ENCODE data around the gene ZHX3.

Gene ZHX3, protein sequence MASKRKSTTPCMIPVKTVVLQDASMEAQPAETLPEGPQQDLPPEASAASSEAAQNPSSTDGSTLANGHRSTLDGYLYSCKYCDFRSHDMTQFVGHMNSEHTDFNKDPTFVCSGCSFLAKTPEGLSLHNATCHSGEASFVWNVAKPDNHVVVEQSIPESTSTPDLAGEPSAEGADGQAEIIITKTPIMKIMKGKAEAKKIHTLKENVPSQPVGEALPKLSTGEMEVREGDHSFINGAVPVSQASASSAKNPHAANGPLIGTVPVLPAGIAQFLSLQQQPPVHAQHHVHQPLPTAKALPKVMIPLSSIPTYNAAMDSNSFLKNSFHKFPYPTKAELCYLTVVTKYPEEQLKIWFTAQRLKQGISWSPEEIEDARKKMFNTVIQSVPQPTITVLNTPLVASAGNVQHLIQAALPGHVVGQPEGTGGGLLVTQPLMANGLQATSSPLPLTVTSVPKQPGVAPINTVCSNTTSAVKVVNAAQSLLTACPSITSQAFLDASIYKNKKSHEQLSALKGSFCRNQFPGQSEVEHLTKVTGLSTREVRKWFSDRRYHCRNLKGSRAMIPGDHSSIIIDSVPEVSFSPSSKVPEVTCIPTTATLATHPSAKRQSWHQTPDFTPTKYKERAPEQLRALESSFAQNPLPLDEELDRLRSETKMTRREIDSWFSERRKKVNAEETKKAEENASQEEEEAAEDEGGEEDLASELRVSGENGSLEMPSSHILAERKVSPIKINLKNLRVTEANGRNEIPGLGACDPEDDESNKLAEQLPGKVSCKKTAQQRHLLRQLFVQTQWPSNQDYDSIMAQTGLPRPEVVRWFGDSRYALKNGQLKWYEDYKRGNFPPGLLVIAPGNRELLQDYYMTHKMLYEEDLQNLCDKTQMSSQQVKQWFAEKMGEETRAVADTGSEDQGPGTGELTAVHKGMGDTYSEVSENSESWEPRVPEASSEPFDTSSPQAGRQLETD

DNA sequence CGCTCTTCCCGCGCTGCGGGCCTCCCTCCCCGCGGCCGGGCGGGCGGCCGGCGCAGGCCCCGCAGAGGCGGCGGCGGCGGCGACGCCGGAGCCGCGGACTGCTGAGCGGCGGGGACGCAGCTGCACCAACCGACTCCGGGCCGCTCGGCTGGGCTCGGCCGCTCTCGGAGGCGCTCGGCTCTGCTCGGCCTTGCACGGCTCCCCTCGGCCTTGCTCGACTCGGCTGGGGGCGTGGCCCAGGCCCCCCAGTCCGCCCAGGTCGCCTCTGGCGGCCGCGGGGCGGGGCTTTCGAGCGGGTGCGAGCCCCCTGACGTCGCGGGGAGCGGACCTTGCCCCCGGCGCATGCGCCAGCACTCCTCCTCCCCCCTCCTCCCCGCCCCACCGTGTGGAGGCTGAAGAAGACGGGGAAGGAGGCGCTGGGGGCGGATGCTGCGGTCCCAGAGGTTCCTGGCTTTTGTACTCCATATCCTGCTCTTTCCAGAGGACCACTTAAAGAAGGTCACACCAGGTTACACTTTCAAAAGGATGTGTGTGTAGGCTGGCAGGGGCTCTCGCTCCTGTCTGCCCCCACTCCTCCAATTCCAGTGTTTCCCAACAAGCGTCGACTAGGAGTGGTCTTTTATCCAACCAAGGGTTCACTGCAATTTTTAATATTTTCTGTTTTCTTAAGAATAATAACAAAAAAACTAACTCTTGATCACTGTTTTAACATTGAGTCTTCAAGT is at the start of gene ZHX3:
Gene ZHX3, minus strand, starts transcription at position 186 of the 725 bp plus-strand sequence. CDS start 112,815 bp downstream, outside the sequence.
- no peak for FAIRE-seq

DNA sequence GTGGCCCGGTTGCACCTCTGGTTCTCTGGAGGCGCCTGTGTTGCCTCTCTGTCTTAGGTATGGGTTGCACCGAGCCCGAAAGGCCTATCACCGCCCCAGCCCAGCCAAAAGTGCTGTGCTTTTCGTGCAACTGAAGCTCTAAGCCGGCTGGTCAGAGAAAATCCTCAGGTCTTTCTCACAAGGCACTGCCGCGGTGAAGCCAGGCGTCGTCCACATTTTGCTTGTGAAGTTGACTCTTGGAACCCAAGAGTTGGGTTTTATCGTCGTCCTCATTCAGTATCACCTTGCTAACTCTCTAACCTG is 49.8 kb upstream of the ZHX3 start:
- no peak for FAIRE-seq

DNA sequence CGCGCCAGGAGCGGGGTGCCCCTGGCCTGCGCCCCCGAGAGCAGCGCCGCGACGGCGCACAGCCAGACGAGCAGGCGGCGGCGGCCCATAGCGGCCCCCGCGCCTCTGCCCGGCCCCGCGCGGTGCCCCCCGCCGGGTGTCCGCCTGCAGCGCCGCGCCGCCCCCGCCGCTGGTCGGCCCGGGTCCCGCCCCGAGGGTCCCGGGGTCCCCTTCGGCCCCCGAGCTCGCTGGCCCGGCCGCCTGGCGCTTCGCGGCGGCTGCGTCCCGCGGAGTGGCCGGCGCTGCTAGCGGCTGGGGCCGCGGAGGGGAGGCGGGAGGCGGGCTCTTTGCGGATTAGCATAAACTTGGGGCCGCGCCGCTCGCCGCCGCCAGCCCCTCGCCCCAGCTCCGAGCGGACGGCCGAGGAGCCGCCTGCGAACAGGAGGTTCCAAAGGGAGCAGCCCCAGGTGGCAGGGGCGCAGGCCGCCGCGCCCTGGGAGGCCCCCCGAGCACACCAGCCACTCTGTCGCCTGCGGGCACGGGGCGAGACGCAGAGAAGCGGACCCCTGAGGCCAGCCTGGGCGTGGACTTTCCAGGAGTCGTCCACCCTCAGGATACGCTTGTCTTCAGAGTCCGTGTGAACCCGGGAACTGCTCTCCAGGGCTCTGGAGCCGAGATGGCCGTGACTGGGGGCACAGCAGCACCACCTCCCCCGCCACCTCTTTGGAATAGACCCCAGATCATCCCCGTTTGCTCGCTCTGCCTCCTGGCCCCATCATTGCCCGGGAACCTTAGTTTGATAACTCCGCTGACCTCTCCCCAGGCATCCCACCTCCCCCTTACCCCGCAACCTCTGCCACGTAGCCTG is 49.2 kb upstream of the ZHX3 start, which contains the start of gene EMILIN3:
Gene EMILIN3, minus strand, starts transcription at position 273 of the 847 bp plus-strand sequence. Its CDS starts 184 bp downstream, at position 89.
- no peak for FAIRE-seq

DNA sequence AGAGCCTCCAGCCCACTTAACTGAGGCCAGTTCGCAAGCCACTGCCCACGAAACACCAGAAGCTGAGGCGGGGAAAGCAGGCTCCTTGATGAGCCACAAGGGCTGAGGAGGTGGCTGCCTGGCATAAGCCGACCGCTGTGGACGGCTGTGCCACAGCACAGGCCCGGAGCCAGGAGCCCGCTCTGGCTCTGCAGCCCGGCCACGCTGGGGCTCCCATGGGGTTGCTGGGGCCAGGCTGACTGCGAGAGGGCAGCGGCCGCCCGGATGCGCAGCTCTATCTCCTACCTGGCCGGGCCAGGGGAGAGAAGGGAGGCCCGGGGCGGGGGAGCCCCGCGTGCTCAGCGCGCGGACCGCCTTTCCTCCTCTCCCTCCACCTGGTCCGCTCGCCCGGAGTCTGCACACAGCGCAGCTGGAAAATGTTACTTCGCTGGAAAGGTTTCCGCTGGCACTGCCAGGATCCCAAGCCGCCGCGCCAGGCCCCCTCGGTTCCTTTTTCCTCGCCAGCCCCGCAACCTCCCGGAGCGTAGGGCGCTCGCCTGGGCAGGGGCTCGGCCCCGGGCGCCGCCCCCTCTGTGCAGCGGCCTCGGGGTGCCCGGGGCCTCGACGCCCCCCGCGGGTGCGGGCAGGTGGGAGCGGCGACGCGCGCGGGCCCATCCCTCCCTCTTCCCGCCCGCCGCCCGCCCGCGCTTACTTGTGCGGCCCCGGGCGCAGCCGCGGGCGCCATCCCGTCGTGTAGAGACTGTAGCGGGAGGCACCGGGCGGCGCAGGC is 48.4 kb upstream of the ZHX3 start:
- FAIRE-seq = no peak

DNA sequence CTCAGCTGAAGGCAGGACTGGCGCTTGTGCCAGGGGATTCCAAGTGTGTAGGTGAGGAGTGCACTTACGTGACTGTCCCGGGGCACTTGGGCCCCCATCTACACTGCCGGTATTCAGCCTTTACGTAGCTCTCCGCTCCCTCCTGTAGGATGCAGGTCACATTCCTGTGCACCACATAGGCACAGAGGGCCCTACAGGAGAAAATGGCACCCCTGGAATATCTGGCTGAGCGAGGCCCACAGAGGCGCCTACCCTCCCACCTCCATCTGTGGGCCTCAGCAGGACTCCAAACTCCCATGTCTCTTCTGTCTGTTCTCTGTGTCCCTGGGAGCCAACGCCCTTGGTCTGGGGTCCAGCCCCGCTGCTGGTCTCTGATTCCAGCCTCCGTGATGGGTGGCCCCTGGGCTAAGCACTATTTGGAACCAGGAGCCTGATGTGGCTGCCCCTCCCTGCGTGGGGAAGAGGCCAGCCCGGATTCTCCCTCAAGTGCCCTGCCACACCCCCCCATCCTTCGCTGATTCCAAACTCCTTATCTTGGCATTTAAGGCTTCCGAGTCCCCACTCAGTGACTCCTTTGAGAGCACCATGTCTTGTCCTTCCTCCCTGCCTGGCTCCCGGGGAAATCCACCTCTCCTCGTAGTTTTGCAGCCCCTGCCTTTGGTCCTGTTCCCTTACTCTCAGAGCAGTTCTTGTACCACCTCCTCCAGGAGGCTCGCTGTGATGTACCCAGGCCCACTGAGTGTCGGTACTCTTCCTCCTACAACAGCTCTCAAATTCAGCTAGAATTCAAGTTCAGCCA is 47.6 kb upstream of the ZHX3 start:
- no peak for FAIRE-seq

DNA sequence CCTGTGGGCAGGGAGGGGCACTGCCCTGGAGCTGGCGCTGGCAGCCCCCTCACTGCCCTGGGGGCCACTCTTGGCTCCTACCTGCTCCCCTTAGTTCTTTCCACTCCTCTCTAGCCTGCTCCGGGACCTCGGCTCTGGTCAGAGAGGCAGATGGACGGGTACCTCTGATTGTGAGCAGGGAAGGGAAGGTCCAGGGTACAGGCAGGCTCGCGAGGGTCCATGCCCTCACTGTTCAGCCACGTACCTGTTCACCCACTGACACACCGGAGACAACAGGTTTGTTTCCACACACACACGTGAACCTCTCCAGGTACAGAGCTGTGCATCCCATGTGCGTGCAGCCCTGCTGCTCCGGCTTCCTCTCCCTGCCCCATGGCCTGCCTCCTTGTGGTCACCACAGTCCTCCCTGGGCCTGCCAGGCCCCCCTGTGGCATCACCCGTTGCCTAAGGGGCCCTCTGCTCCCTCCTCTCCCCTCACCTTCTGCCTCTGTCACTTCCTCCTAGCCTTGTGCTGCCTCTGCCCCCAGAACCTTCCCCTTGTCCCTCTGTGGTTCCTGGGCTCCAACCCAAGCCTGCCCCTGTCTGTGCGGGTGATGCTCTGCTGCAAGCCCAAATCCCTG is 46.8 kb upstream of the ZHX3 start:
- no peak for FAIRE-seq

DNA sequence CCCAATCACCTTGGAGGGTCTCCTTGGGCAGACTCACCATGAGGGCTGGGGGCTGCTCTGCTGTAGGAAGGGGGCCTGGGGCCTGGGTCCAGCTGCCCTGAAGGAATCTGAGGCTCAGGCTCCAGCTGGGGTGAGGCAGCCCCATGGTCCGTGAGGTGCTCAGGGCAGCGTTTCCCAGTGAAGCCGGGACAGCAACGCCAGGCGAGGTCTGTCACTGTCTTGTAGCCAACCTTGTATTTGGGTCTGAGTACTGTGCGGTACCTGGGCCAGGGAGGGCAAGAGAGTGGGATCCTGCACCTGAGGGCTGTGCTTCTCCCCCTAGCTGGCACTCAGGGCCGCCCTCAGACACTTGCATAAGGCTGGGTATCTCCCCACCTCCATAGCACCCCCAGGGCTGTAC is 46.1 kb upstream of the ZHX3 start:
- FAIRE-seq = no peak

DNA sequence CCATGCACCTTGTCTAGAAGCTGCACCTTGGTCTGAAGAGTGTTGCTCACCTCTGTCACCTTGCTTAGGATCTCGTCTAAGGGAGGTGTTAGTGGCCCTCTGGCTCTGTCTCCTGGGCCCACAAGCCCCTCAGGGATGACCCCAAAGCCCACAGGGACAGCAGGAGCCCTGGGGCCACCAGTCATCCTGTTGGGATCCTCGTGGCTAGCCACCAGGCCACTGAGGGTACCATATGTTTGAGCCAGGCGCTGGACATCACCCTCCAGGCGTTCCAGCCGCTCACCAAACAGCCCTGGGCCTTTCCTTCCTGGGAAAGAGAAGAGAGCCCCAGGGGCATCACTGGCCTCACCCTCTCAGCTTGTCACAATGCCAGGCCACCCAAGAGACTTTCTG is 45.2 kb upstream of the ZHX3 start:
- no peak for FAIRE-seq

DNA sequence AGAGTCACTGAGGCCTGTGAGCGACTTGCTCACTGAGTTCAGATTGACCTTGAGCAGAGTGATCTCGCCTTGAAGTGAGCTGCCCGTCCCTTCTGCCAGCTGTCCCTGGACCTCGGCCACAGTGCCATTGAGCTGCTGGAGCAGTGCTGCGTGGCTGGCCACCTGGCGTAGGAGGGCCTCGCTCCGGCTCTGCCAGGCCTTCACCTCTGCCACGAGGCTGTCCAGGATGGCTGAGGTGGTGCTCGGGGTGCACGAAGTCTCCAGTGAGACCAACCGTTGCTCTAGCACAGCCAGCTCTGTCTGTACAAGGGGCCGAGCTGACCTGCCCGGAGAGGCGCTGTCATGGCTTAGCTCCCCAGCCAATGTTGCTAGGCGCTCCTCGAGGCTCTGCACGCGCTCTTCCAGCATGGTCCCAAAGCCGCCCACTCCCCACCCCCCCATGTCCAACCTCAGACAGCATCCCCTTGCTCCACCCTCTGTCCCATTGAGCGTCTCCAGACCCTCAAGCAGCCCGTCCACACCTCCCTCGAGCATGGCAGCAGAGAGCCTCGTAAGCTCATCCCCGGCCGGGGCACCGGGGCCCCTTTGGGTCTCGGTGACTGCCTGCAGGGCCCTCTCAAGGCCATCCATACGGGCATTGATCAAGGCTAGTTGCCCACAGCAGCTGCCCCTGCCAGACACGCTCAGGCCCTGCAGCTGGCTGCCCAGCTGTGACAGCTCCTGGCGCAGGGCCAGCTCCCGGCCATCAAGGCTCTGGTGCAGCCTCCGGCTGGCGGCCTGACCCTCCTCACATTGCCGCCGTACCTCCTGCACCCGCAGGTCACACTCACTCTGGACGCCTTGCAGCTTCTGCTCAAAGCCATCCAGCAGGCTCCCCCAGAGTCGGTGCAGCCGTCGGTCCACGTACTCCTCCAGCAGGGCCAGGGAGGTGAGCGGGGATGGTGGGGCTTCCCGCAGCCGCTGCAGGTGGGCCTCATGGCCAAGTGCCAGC is 44.5 kb upstream of the ZHX3 start:
- no peak for FAIRE-seq

DNA sequence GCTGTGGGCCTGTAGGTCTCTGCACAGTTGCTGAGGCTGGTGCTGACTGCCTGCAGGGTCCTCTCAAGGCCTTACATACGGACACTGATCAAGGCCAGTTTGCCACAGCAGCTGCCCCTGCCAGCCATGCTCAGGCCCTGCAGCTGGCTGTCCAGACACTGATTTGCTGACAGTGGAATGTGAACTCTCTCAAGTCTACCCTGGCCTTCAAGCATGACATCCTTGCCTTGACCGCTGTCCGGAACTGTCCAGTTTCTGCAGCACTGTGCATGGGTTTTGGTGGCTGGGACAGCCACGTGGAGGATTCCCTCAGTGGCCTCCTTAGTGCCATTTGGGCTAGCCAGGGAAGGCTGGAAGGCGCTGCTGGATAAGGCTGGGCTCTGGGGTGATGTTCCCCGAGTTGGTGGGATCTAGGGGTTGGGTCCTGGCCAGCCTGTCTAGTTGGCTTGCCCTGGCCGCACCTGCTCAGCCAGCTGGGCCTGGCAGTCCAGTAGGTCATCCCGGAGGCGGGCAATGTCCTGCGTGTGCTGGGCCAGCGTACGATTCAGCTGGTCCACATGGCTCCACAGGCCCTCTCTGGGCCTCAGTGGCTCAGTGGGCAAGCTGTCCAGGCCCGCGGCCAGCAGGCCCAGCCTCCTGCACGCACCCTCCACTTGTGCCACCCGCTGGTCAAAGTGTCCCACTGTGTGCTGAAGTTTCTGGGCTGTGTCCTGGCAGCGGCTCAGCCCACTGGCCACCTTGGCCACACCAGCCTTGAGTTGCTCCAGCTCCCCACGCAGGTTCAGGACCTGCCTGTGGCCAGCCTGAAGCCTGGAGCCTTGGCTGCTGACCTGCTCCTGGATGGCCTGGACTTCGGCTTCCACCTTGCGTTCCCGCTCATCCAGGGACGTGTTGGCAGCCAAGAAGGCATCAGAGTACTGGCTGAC is 43.6 kb upstream of the ZHX3 start:
- no peak for FAIRE-seq

DNA sequence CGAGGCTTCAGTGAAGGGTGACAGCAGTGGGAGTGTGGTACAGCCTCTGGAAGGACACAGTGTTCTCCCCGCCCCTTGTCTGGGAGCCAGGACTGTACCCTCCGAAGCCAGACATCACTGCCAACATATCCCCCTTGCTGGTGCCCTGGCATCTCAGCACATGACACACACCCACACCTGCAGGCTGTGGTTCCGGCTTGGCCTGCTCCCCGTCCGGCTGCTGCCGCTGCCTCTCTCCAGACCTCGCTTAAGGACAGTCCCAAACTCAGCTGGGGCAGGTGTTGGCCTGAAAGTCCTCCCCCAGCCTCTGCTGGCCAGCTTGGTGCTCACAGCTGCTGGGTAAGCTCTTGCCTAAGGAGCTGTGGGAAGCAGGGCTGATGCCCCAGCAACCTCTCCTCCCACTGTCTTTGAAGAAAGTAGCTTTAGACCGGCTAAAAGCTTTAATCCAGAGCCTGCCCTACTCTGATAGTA is 42.0 kb upstream of the ZHX3 start:
- no peak for FAIRE-seq

DNA sequence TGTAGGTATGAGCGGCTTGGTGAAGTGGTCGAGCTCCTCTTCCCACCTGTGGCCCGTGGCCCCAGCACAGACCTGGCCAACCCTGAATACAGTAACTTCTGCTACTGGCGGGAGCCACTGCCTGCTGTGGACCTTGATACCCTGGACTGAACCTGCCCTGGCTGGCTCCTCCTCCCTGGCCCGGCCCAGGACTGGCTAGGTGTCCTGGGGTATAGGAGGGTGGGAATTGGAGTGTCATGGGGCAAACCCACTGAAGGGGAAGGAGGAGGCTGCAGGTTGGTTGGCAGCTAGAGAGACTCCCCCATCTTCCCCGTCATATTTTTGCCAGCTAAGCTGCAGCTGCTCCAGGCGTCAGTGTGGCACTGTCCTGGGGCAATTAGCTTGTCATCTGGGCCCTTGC is 41.2 kb upstream of the ZHX3 start:
- no peak for FAIRE-seq

DNA sequence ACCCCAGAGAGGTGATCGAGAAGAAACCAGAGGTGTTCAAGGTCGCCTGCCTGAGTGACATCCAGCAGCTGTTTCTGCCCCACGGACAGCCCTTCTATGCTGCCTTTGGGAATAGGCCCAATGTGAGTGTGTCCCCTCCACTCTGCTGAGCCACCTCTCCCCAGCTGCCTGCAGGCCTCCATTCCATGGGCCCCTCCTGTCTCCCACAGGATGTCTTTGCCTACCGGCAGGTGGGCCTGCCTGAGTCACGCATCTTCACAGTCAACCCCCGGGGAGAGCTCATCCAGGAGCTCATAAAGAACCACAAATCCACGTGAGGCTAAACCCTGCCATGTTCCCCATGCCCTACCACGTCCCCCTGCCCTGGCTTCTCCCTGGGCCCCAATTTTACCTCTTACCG is 40.7 kb upstream of the ZHX3 start:
- no peak for FAIRE-seq

DNA sequence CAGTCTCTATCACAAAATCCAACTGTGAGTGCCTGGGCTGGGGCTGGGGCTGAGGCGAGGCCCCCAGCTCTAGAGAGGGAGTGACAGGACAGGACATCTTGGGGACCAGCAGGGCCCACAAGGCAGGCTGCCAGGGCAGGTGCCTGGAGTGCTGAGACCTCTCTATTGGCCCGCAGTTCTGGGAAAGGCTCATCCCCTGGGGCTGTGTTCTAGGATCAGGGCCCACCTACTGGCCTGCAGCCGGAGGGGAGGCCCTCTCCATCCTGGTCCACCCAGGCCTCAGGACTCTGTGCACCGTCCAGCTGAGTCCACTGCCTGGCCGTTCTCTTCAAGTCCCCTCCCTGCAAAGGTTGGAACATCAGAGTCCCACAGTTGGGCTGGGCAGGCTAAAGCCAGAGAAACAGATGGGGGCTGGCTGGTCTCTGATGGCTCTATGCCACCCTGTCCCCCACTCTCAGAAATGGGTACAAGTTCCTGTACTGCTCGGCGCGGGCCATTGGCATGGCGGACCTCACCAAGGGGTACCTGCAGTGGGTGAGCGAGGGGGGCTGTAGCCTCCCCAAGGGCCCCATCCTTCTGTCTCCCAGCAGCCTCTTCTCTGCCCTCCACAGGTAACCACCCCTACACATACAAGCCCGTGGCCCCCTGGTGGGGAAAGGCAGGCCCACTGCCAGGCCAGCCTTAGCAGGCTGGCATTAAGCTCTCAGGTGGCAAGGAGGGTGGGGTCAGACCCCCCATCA is 40.1 kb upstream of the ZHX3 start:
- no peak for FAIRE-seq

DNA sequence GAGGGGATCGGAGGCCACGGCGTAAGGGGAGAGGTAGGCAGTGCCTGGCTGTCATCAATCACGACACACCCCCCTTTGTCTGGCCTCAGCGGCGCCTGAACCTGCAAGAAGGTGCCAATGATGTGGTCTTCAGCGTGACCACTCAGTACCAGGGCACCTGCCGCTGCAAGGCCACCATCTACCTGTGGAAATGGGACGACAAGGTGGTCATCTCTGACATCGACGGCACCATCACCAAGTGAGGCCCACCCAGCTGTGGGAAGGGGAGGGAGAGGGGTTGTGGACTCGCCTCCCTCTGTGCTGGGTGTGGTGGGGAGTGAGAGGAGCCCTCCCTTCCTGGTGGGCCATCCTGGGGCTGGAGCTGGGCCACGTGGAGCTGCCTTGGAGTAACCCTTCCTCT is 39.4 kb upstream of the ZHX3 start:
- FAIRE-seq = no peak

DNA sequence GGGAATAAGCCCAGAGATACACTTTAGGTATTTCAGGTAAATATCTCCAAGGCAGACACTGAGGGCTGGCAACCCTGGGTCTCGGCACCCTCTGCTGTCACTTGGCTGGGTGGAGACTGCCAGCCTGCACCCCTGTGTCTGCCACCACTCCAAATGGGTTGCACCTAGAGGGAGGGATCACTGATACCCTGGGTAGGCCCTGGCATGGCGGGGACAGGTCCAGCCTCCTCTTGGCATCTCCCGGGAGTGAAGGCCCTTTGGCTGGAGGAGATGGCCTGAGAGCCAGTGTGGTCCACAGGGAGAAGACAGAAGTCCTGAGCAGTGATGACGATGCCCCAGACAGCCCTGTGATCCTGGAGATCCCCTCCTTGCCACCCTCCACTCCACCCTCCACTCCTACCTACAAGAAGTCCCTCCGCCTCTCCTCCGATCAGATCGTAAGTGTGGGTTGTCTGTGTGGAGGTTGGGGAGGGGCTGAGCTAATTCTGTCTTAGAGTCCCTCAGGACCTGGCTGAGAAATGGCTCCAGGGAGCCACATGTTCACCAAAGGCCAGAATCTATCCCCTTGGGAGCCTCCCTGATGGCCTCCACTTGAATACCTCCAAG is 38.2 kb upstream of the ZHX3 start:
- no peak for FAIRE-seq

Data from islet of Langerhans (tissue), 1 donor.